Hepatocyte (in vitro differentiated cells): Measurements from ENCODE around the gene RCN1. TPM values are rescaled to one million over a fixed set of nuclear protein-coding genes. Genes with fewer than 3 reads are reported as not detected.

Experiments used
- DNase-seq: peaks from one replicate; pipeline ENCODE4 v3.0.0-alpha.2; 2016; ENCODE audit warnings: low spot score
- H2AFZ ChIP-seq: fragments of 200-600 bp; sonication (generic); 2 replicates; pipeline ENCODE4 v1.6.0; 2016; ENCODE audit warnings: antibody characterized with exemption, mild to moderate bottlenecking
- H3K27ac ChIP-seq: fragments of 200-600 bp; sonication (generic); 2 replicates; pipeline ENCODE4 v1.5.1; 2016; ENCODE audit warnings: mild to moderate bottlenecking
- H3K27me3 ChIP-seq: fragments of 200-600 bp; sonication (generic); 2 replicates; pipeline ENCODE4 v1.6.1; 2016
- H3K36me3 ChIP-seq: fragments of 200-600 bp; sonication (generic); replicated peaks from 2 replicates; pipeline ENCODE4 v1.5.1; 2016; ENCODE audit warnings: low read depth; ENCODE audit not compliant: insufficient read depth
- H3K4me1 ChIP-seq: fragments of 200-600 bp; sonication (generic); 2 replicates; pipeline ENCODE4 v1.5.1; 2016; ENCODE audit warnings: mild to moderate bottlenecking, moderate library complexity; ENCODE audit not compliant: insufficient read depth
- H3K4me2 ChIP-seq: fragments of 200-600 bp; sonication (generic); 2 replicates; pipeline ENCODE4 v1.6.0; 2016
- H3K4me3 ChIP-seq: fragments of 200-600 bp; sonication (generic); 2 replicates; pipeline ENCODE4 v1.5.1; 2016; ENCODE audit warnings: mild to moderate bottlenecking
- H3K79me2 ChIP-seq: fragments of 200-600 bp; sonication (generic); 2 replicates; pipeline ENCODE4 v1.6.0; 2017; ENCODE audit warnings: mild to moderate bottlenecking
- H3K9me2 ChIP-seq: fragments of 200-600 bp; sonication (generic); replicated peaks from 2 replicates; pipeline ENCODE4 v1.6.0; 2017; ENCODE audit warnings: mild to moderate bottlenecking; ENCODE audit not compliant: insufficient read depth
- H3K9me3 ChIP-seq: fragments of 200-600 bp; sonication (generic); 2 replicates; pipeline ENCODE4 v1.5.1; 2016; ENCODE audit warnings: low read depth, mild to moderate bottlenecking
- H4K20me1 ChIP-seq: fragments of 200-600 bp; sonication (generic); 2 replicates; pipeline ENCODE4 v1.6.0; 2016; ENCODE audit warnings: mild to moderate bottlenecking; ENCODE audit not compliant: insufficient read depth, poor library complexity, severe bottlenecking
- EZH2 ChIP-seq: fragments of 200-600 bp; sonication (generic); IDR thresholded peaks from 2 replicates; pipeline ENCODE4 v1.6.1; 2016; ENCODE audit warnings: antibody characterized with exemption, mild to moderate bottlenecking, borderline replicate concordance
- EZH2phosphoT487 ChIP-seq: fragments of 200-600 bp; sonication (generic); IDR thresholded peaks from one replicate; pipeline ENCODE4 v1.6.1; 2018; ENCODE audit warnings: antibody characterized with exemption, mild to moderate bottlenecking, low read depth, moderate library complexity; ENCODE audit not compliant: unreplicated experiment, severe bottlenecking
- WGBS: methylation state at CpG from one replicate; pipeline ENCODE4 v1.1.6; 2016; ENCODE audit warnings: low lambda C conversion rate; ENCODE audit errors: missing lambda C conversion rate; 5-methylcytosine and 5-hydroxymethylcytosine counted together
- polyA plus RNA-seq: library from polyadenylated mRNA; unstranded; fragments of >200 nt; fragmentation: Nextera tagmentation; extraction: Ambion mirVana; gene quantifications from 2 replicates; pipeline ENCODE4 v1.2.1, GENCODE V29; 2016
- total RNA-seq: library from RNA; depleted of rRNA; stranded (reverse); fragments of >200 nt; gene quantifications from 2 replicates; pipeline ENCODE4 v1.2.3, GENCODE V29; 2014
- TF ChIP-seq, protein P1 (sequence below): fragments of 200-600 bp; sonication (generic); IDR thresholded peaks from 2 replicates; pipeline ENCODE4 v1.5.1; 2016; ENCODE audit warnings: antibody characterized with exemption, mild to moderate bottlenecking; ENCODE audit not compliant: poor library complexity

The RCN1 gene
- total RNA-seq, result 258 and 262 TPM in 2 replicates
- polyA plus RNA-seq, result 412 and 473 TPM in 2 replicates

- Histone ChIP-seq H3K9me2 (no peaks in the 10 kb centered on the region), H3K4me1 (peaks cover 15% of the 10 kb centered on the region), H3K9me3 (no peaks in the 10 kb centered on the region), H3K27ac (peak within 1 kb of the TSS; percentile 97), H3K27me3 (no peaks in the 10 kb centered on the region), H3K36me3 (no peaks in the 10 kb centered on the region), H3K79me2 (peaks cover 40% of the 10 kb centered on the region), H4K20me1 (peaks cover 35% of the 10 kb centered on the region), H3K4me2 (peak within 1 kb of the TSS; percentile 90), H2AFZ (peak within 1 kb of the TSS; percentile 55), H3K4me3 (peak within 1 kb of the TSS; percentile 51)
- TF ChIP-seq EZH2phosphoT487 (no peak), EZH2 (no peak)
- TF ChIP-seq, protein P1, sequence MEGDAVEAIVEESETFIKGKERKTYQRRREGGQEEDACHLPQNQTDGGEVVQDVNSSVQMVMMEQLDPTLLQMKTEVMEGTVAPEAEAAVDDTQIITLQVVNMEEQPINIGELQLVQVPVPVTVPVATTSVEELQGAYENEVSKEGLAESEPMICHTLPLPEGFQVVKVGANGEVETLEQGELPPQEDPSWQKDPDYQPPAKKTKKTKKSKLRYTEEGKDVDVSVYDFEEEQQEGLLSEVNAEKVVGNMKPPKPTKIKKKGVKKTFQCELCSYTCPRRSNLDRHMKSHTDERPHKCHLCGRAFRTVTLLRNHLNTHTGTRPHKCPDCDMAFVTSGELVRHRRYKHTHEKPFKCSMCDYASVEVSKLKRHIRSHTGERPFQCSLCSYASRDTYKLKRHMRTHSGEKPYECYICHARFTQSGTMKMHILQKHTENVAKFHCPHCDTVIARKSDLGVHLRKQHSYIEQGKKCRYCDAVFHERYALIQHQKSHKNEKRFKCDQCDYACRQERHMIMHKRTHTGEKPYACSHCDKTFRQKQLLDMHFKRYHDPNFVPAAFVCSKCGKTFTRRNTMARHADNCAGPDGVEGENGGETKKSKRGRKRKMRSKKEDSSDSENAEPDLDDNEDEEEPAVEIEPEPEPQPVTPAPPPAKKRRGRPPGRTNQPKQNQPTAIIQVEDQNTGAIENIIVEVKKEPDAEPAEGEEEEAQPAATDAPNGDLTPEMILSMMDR, result no peak
- WGBS, result 4% methylated on average over 50 of the region's 79 CpGs
- DNase-seq, result peak; percentile 90
Observed at GRCh38 chr11:32090545-32091370, at the start of gene RCN1. RCN1 (plus strand) TSS chr11:32091074; CDS start chr11:32091197, 123 bp downstream.

- H3K4me3 ChIP-seq, result no peak overlapping the region
- WGBS, result 67% methylated on average over 1 of the region's 1 CpG
- H3K4me2 ChIP-seq, result no peak overlapping the region
- H3K27me3 ChIP-seq, result peaks cover 17% of the 10 kb centered on the region
- no peak for DNase-seq
- TF ChIP-seq, protein P1, result no peak
- no peak for TF ChIP-seq EZH2phosphoT487
- TF ChIP-seq EZH2, result no peak
- no peaks in the 10 kb centered on the region for H3K79me2 ChIP-seq
- no peak overlapping the region for H2AFZ ChIP-seq
- peaks cover 3% of the 10 kb centered on the region for H3K4me1 ChIP-seq
- H3K36me3 ChIP-seq, result no peaks in the 10 kb centered on the region
- no peaks in the 10 kb centered on the region for H3K9me3 ChIP-seq
- no peaks in the 10 kb centered on the region for H4K20me1 ChIP-seq
- H3K9me2 ChIP-seq, result no peaks in the 10 kb centered on the region
- no peak overlapping the region for H3K27ac ChIP-seq
Observed at GRCh38 chr11:32043737-32044136, 47.1 kb upstream of the RCN1 start.

DNA sequence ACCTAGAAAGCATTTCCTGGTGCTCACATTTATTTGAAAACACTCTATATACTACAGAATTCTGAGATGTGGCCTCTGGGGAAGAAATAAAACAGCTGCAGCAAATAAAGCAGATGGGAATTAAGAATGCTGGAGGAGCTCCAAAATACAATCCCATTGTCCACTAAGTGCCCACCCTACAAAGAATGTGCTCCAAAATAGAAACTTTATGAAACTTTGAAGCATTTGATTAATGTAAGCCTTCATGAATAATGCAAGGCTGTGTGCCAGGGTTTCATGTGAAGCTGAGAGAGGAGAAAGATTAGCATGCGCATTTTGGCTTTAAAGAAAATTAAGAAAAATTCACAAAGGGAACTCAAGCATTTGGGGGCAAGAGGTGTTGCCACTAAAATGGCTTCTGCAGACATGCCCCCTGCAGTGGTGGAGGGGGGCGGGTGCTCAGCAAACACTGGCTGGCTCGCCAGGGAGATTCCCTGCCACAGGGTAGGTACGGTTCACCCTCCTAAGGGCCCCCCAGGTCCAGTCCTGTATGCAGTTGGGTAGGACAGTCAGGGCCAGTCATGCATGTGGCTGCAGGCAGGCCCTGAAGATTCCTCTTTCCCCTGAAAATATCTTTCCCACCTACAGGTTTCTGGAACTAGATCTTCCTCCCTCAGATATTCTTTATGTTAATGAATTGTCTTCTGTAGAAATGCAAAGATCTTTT is 46.6 kb upstream of the RCN1 start:
- no peaks in the 10 kb centered on the region for H3K36me3 ChIP-seq
- H3K79me2 ChIP-seq, result no peaks in the 10 kb centered on the region
- H4K20me1 ChIP-seq, result no peaks in the 10 kb centered on the region
- 72% methylated on average over 4 of the region's 4 CpGs for WGBS
- H3K9me2 ChIP-seq, result no peaks in the 10 kb centered on the region
- peaks cover 14% of the 10 kb centered on the region for H3K27me3 ChIP-seq
- no peak for TF ChIP-seq EZH2phosphoT487
- TF ChIP-seq, protein P1, result no peak
- no peak overlapping the region for H2AFZ ChIP-seq
- H3K9me3 ChIP-seq, result no peaks in the 10 kb centered on the region
- no peak overlapping the region for H3K4me2 ChIP-seq
- H3K4me1 ChIP-seq, result peaks cover 3% of the 10 kb centered on the region
- H3K4me3 ChIP-seq, result no peak overlapping the region
- no peak overlapping the region for H3K27ac ChIP-seq
- no peak for DNase-seq
